HG03159 (cell line): Measurements from ENCODE around the gene KCNT1.

Experiments used
- ATAC-seq: cut with Tn5 transposase; IDR thresholded peaks from one replicate; pipeline ENCODE4 v1.9.1; 2021; ENCODE audit warnings: mild to moderate bottlenecking, moderate library complexity; ENCODE audit not compliant: unreplicated experiment

The KCNT1 gene

GRCh38 chr9:135762921-135763320 is 60.9 kb downstream of the KCNT1 start:
- ATAC-seq, result no peak

- ATAC-seq, result no peak
Measured at GRCh38 chr9:135763716-135764446, 61.9 kb downstream of the KCNT1 start.

- no peak for ATAC-seq
Measured at GRCh38 chr9:135764731-135765130, 62.7 kb downstream of the KCNT1 start.

GRCh38 chr9:135765416-135765815 is 63.4 kb downstream of the KCNT1 start:
- no peak for ATAC-seq

- no peak for ATAC-seq
Measured at GRCh38 chr9:135766251-135766650, 64.3 kb downstream of the KCNT1 start.

- ATAC-seq, result no peak
Measured at GRCh38 chr9:135766707-135767106, 64.7 kb downstream of the KCNT1 start.

GRCh38 chr9:135768516-135769218 is 66.7 kb downstream of the KCNT1 start:
- ATAC-seq, result no peak

DNA sequence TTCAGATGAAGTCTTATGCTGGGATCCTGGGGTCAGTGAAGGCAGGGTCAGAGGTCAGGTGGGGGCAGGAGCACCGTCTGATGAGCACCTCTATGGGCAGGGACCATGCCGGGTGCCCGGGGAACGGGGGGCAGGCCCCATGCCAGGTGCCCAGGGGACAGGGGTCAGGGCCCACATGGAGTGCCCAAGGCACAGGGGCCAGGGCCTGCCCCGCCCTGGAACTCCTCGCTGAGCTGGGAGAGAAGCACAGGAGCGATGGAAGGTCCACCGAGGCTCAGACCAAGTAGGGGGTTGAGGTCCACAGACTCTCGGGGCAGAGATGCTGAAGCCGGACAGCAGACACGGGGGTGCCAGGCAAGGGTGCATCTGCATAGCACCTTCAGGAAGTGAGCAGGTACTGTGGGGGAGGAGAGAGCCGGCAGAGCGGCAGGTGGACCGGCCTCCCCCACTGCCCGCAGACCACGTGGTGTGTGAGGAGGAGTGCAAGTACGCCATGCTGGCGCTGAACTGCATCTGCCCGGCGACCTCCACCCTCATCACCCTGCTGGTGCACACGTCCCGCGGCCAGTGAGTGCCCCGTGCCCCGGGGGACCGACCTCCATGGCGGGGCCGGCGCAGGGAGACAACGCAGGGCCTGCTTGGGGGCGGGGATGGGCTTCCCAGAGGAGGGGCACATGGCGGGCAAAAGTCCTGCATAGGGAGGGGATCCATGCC is 67.7 kb downstream of the KCNT1 start:
- ATAC-seq, result no peak

- ATAC-seq, result no peak
Measured at GRCh38 chr9:135770203-135770535, 68.2 kb downstream of the KCNT1 start.

GRCh38 chr9:135770771-135771170 is 68.8 kb downstream of the KCNT1 start:
- ATAC-seq, result no peak

DNA sequence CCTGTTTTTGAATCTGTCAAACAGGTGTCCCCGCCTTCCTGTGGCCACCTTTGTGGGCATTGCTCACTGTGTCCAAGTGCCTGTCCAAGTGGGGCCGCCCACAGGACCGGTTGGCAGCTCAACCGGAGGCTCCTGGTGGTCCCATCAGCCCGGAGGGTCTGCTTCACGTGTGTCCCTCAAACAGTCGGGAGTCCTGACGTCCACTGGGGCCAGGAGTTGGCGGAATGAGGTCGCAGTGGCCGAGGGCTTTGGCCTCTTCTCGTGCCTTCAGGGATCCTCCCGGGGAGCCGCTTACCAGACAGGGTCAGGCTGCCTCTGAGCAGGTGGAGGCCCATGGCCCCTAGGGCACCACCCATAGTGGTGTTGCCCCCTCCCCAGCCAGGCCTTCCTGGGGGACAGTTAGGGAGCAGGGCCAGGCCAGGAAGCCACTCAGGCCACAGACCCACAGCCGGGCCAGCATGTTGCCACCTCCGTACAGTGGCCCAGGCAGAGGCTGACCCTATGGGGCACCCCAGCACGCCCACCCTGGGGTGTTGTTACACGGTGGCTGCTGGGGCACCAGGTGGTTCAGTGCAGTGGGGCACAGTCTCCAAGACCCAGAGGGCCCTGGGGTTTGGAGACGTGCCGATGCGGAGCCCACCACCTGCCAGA is 69.5 kb downstream of the KCNT1 start:
- ATAC-seq, result no peak

GRCh38 chr9:135772056-135772646 is 70.2 kb downstream of the KCNT1 start:
- no peak for ATAC-seq

- no peak for ATAC-seq
Measured at GRCh38 chr9:135772702-135773493, 70.9 kb downstream of the KCNT1 start.

DNA sequence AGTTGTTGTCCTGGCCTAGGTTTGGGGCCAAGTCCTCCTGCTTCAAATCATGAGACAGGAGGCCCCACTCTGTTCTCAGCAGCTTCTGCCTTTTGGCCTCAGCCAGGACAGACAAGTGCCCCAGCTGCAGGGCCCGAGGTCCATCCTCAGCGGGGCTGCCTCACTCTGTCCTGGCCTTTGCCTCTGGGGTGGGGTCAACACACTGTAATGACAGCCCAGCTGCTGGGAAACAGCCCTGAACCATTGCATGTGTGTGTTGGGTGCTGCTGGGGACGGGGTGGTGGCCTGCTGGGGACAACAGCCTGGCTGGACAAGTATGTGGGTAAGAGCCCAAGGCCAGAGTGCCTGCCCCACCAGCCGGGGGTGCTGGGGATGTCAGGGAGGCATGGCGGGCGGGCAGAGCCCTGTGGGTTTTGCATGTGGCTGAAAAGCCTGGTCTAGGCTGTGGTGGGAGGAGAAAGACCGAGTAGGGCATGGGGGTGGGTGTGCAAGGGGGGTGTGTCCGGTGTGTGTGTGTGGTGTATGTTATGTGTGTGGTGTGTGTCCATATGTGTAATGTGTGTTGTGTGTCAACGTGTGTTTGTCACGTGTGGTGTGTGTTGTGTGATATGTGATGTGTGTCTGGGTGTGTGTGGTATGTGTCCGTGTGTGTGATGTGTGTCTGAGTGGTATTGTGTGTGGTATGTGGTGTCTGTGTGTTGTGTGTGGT is 71.7 kb downstream of the KCNT1 start:
- no peak for ATAC-seq

- ATAC-seq, result no peak
Measured at GRCh38 chr9:135774239-135774747, 72.3 kb downstream of the KCNT1 start.

DNA sequence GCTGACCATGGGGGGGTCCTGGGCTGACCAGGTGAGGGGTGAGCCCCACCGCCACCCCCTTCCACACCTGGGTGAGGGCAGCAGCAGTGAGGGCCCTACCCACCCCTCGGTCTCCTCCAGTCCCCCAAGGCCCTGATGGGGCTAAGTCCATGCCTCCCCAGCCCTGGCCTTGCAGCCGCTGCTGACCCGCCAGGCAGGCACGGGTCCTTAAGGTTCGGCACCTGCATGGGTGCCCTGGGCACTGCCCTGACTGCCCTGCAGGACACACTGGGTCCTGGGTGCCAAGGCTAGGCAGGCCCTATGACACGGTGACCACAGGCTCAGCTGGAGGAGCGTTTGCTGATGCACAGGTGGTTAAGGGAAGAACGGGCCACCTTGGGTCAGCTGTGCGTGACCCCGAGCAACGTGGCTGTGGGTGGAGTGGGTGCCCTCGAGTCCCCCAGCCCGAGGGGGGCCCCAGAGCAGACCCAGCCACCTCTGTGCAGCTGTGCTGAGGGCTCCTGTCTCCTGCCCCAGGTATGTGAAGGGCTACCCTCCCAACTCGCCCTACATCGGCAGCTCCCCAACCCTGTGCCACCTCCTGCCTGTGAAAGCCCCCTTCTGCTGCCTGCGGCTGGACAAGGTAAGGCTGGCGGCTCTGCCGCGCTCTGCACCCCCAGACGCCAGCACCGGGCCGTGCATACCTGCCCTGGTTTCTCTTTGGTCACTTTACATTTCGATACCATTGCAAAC is 73.0 kb downstream of the KCNT1 start:
- ATAC-seq, result no peak

DNA sequence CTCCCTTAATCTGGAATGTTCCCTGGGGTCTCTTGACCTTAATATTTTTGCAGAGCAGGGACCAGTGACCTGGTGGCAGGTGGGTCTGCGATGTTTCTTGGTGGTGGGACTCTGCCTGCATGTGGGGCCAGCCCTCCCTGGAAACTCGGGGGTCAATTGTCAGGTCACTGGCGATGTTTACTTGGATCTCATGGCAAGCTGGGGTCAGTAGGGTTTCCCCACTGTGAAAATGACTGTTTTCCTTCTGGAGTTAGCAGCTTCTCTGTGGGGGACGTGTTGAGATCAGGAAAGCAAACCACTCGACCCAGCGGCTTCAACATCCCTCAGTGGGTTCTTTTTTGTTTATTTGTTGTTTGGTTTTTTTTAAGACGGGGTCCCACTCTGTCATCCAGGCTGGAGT is 73.9 kb downstream of the KCNT1 start:
- no peak for ATAC-seq

DNA sequence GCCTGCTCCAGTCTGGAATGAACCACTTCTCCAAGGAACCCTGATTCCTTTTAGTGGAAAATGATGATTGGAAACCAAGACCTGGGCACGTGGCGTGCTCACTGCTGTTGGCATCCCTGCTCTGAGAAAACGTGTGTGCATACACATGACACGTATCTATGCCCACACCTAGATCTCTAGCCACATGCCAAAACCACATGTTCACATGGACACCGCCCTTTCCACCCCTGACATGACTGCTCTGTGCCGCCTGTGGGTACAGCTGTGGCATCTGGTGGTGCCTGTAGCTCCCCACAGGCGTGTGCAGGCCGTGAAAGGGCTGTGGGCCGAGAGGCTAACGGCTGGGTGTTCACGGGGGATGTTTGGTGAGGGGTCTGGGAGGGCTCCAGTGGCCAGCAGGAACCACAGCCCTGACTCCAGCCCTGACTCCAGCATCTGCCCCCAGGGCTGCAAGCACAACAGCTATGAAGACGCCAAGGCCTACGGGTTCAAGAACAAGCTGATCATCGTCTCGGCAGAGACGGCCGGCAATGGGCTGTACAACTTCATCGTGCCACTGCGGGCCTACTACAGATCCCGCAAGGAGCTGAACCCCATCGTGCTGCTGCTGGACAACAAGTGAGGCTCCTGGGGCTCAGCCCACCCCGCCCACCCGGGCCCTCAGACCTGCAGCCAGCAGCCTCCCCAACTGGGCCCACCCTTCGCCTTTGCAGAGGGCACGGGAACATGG is 75.1 kb downstream of the KCNT1 start:
- ATAC-seq, result no peak
